ENCODE measurements around the gene FRS2.

Gene FRS2

DNA sequence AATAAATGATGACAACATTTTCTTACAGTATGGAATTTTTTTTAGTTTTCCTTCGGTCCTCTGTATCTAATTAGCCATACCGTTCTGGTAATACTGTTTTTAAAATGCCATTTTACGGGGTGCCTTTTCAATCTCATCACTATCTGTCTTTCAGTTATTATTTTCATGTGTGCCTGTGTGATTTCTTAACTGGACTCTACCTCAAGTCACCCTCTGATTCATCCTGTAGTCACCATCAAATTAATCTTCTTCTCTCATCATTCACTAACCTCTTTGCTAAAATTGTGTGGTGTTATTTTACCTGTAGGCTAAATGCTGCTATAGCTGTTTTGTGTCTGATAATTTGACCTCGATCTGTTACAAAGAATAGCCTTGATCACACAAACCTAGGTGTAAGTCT is 99.0 kb downstream of the FRS2 start:
- Histone ChIP-seq H3K4me1 (no peaks in the 10 kb centered on the region), H3K9me3 (ENCODE audit: control insufficient read depth, low read length) (no peaks in the 10 kb centered on the region), H3K4me3 (ENCODE audit: low read depth, low read length) (no peak overlapping the region), H3K79me2 (no peaks in the 10 kb centered on the region), H3K27me3 (ENCODE audit: control insufficient read depth, insufficient read depth, low read length) (no peaks in the 10 kb centered on the region), H3K9ac (no peak overlapping the region), H3K27ac (no peak overlapping the region), H3K36me3 (ENCODE audit: control insufficient read depth, insufficient read depth, low read length) (no peaks in the 10 kb centered on the region), H2AFZ (no peak overlapping the region), H3K4me2 (ENCODE audit: low read length) (peak overlapping the region; percentile 6)
- TF ChIP-seq, protein P1, sequence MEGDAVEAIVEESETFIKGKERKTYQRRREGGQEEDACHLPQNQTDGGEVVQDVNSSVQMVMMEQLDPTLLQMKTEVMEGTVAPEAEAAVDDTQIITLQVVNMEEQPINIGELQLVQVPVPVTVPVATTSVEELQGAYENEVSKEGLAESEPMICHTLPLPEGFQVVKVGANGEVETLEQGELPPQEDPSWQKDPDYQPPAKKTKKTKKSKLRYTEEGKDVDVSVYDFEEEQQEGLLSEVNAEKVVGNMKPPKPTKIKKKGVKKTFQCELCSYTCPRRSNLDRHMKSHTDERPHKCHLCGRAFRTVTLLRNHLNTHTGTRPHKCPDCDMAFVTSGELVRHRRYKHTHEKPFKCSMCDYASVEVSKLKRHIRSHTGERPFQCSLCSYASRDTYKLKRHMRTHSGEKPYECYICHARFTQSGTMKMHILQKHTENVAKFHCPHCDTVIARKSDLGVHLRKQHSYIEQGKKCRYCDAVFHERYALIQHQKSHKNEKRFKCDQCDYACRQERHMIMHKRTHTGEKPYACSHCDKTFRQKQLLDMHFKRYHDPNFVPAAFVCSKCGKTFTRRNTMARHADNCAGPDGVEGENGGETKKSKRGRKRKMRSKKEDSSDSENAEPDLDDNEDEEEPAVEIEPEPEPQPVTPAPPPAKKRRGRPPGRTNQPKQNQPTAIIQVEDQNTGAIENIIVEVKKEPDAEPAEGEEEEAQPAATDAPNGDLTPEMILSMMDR (IDR thresholded peaks at IDR 0.05), result no peak

DNA sequence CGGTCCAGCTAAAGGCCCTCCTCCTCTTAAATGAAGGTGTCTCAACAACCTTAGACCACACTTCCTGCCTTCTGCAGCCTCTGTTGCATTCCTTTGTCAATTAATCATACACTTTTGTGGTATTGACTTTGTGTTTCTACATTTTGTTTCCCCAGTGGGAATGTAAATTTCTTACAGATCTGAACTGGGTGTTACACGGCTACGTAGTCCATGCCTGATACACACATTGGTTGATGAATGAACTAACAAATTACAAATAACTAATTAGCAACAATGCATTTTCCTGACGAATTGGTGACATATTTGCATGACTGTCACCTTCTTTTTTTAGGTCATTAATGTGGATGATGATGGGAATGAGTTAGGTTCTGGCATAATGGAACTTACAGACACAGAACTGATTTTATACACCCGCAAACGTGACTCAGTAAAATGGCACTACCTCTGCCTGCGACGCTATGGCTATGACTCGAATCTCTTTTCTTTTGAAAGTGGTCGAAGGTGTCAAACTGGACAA is 99.9 kb downstream of the FRS2 start:
- Histone ChIP-seq H3K4me2 (ENCODE audit: low read length) (no peak overlapping the region), H3K36me3 (ENCODE audit: control insufficient read depth, insufficient read depth, low read length) (no peaks in the 10 kb centered on the region), H3K9ac (no peak overlapping the region), H3K27me3 (ENCODE audit: control insufficient read depth, insufficient read depth, low read length) (no peaks in the 10 kb centered on the region), H2AFZ (no peak overlapping the region), H3K27ac (no peak overlapping the region), H3K79me2 (no peaks in the 10 kb centered on the region), H3K9me3 (ENCODE audit: control insufficient read depth, low read length) (no peaks in the 10 kb centered on the region), H3K4me1 (no peaks in the 10 kb centered on the region), H3K4me3 (ENCODE audit: low read depth, low read length) (no peak overlapping the region)
- TF ChIP-seq, protein P1 (IDR thresholded peaks at IDR 0.05), result no peak

DNA sequence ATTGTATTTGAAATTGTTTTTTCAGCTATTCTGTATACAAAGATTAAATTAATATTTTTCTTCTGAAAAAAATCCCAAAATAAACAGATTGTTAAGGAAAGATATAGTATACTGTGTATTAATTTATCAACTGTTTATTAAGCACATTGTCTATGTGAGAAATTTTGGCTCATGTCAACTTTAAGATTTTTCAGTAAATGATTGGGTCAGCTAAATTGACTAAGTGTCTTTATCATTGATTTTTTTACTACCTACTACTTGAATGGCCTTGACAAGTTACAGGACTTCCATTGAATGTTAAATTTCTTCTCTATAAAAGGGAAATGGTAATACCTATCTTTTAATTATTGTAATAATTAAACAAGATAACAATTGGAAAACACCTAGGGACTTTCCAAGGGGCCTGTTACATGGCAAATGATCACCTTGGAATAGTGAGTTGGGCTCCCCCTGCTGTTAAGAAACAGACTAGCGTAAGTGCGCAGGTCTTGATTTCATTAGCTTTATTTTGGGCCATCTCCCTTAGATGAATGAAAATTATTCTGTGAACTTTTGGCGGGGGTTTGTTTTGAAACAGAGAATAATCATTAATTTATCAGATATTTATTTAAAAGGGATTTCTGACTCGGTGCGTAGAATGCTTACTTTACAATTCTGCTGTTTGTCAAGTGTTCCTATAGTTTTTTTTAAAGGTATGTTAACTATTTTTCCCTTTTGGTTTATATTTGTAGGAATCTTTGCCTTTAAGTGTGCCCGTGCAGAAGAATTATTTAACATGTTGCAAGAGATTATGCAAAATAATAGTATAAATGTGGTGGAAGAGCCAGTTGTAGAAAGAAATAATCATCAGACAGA is 100.6 kb downstream of the FRS2 start:
- Histone ChIP-seq H3K9ac (no peak overlapping the region), H3K27ac (no peak overlapping the region), H2AFZ (no peak overlapping the region), H3K36me3 (ENCODE audit: control insufficient read depth, insufficient read depth, low read length) (no peaks in the 10 kb centered on the region), H3K9me3 (ENCODE audit: control insufficient read depth, low read length) (no peaks in the 10 kb centered on the region), H3K4me1 (no peaks in the 10 kb centered on the region), H3K79me2 (no peaks in the 10 kb centered on the region), H3K27me3 (ENCODE audit: control insufficient read depth, insufficient read depth, low read length) (no peaks in the 10 kb centered on the region), H3K4me2 (ENCODE audit: low read length) (no peak overlapping the region), H3K4me3 (ENCODE audit: low read depth, low read length) (no peak overlapping the region)
- TF ChIP-seq, protein P1 (IDR thresholded peaks at IDR 0.05), result peak; percentile 81

DNA sequence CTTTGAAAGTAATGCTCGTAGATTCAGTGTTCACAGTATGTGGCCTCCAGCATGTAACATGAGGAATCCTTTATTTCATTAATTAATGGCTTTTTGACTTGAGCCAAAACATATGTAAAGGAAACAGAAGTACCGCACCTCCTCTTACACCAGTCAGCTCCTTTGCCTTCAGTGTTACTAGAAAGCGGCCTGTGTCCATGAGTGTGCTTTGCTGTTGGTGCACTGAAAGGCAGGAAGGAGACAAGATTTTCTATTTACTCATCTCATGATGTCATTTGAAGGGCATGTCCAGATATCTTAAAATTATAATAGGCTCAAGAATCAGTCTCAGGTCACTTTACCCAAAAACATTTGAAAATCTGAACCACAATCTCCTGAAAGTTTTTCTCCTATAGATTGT is 105.2 kb downstream of the FRS2 start:
- Histone ChIP-seq H2AFZ (no peak overlapping the region), H3K79me2 (no peaks in the 10 kb centered on the region), H3K4me2 (ENCODE audit: low read length) (no peak overlapping the region), H3K9me3 (ENCODE audit: control insufficient read depth, low read length) (no peaks in the 10 kb centered on the region), H3K4me1 (no peaks in the 10 kb centered on the region), H3K36me3 (ENCODE audit: control insufficient read depth, insufficient read depth, low read length) (no peaks in the 10 kb centered on the region), H3K9ac (no peak overlapping the region), H3K27me3 (ENCODE audit: control insufficient read depth, insufficient read depth, low read length) (no peaks in the 10 kb centered on the region), H3K27ac (no peak overlapping the region), H3K4me3 (ENCODE audit: low read depth, low read length) (no peak overlapping the region)
- TF ChIP-seq, protein P1 (IDR thresholded peaks at IDR 0.05), result no peak

Data from parathyroid adenoma (tissue), 2 donors.